Measurements from ENCODE around the gene RHOH. TPM values are rescaled to one million over a fixed set of nuclear protein-coding genes. Genes with fewer than 3 reads are reported as not detected.
A peak's percentile ranks its signal among the peaks of the same experiment; 100 is the strongest.

RHOH gene
- total RNA-seq, 2 experiments from 2014 or later, result 125 to 126 TPM

- ChIA-PET CTCF (interaction anchor here (2.1 to 3.1 kb wide), 2 partner anchors 12 to 66 kb away, joined by 7 to 17 read pairs; no protein-coding TSS in a partner anchor), POLR2A (interaction anchor here (1.1 to 8.7 kb wide), 9 partner anchors 12 to 64 kb away, joined by 3 to 112 read pairs (median 10); partner anchors contain the start of gene RHOH)
- H3K27me3 Mint-ChIP-seq, result no peaks in the 10 kb centered on the region
- no peaks in the 10 kb centered on the region for H3K9me3 Mint-ChIP-seq
- no peak for DNase-seq
- H3K4me3 Mint-ChIP-seq, result peak overlapping the region; percentile 67
- peaks cover 81% of the 10 kb centered on the region for H3K36me3 Mint-ChIP-seq (ENCODE audit: low read depth)
- peaks cover 86% of the 10 kb centered on the region for H3K4me1 Mint-ChIP-seq
- peak overlapping the region; percentile 77 for H3K27ac Mint-ChIP-seq
Observed at GRCh38 chr4:40243386-40243948, 46.6 kb downstream of the RHOH start.

- H3K9me3 Mint-ChIP-seq, result no peaks in the 10 kb centered on the region
- H3K36me3 Mint-ChIP-seq (ENCODE audit: low read depth), result peaks cover 82% of the 10 kb centered on the region
- ChIA-PET POLR2A (interaction anchor here (1.0 to 2.5 kb wide), 6 partner anchors 9 to 64 kb away, joined by 3 to 13 read pairs (median 4); partner anchors contain the start of gene RHOH), CTCF (interaction anchor here (1.3 kb wide), 1 partner anchor 65 kb away, joined by 4 read pairs; no protein-coding TSS in a partner anchor)
- peaks cover 87% of the 10 kb centered on the region for H3K4me1 Mint-ChIP-seq
- H3K27ac Mint-ChIP-seq, result peak overlapping the region; percentile 38
- no peak for DNase-seq
- peak overlapping the region; percentile 6 for H3K4me3 Mint-ChIP-seq
- no peaks in the 10 kb centered on the region for H3K27me3 Mint-ChIP-seq
Observed at GRCh38 chr4:40244606-40245005, 47.8 kb downstream of the RHOH start.

GRCh38 chr4:40245550-40245949 is 48.7 kb downstream of the RHOH start:
- Mint-ChIP-seq H3K9me3 (no peaks in the 10 kb centered on the region), H3K4me1 (peaks cover 88% of the 10 kb centered on the region), H3K27ac (peak overlapping the region; percentile 89), H3K4me3 (no peak overlapping the region), H3K27me3 (no peaks in the 10 kb centered on the region), H3K36me3 (ENCODE audit: low read depth) (peaks cover 75% of the 10 kb centered on the region)
- POLR2A ChIA-PET, result interaction anchor here (0.6 to 2.5 kb wide), 9 partner anchors 8 to 63 kb away, joined by 3 to 13 read pairs (median 3); partner anchors contain the start of gene RHOH
- DNase-seq, result no peak
- CTCF ChIA-PET, result interaction anchor here (0.6 to 1.3 kb wide), 3 partner anchors 38 to 96 kb away, joined by 3 to 4 read pairs (median 3); no protein-coding TSS in a partner anchor

GRCh38 chr4:40246011-40246900 is 49.4 kb downstream of the RHOH start:
- ChIA-PET CTCF (interaction anchor here (1.2 kb wide), 1 partner anchor 38 kb away, joined by 3 read pairs; no protein-coding TSS in a partner anchor), POLR2A (interaction anchor here (1.0 to 2.5 kb wide), 6 partner anchors 11 to 62 kb away, joined by 3 to 14 read pairs (median 9); no protein-coding TSS in a partner anchor)
- H3K4me1 Mint-ChIP-seq, result peaks cover 89% of the 10 kb centered on the region
- H3K9me3 Mint-ChIP-seq, result no peaks in the 10 kb centered on the region
- no peaks in the 10 kb centered on the region for H3K27me3 Mint-ChIP-seq
- H3K4me3 Mint-ChIP-seq, result no peak overlapping the region
- peak overlapping the region; percentile 89 for H3K27ac Mint-ChIP-seq
- peaks cover 74% of the 10 kb centered on the region for H3K36me3 Mint-ChIP-seq (ENCODE audit: low read depth)
- no peak for DNase-seq

GRCh38 chr4:40246938-40247337 is 50.1 kb downstream of the RHOH start:
- Mint-ChIP-seq H3K4me3 (no peak overlapping the region), H3K27ac (peak overlapping the region; percentile 89), H3K9me3 (no peaks in the 10 kb centered on the region), H3K4me1 (peaks cover 88% of the 10 kb centered on the region), H3K36me3 (ENCODE audit: low read depth) (peaks cover 71% of the 10 kb centered on the region), H3K27me3 (no peaks in the 10 kb centered on the region)
- ChIA-PET POLR2A (interaction anchor here (0.8 to 2.5 kb wide), 13 partner anchors 8 to 191 kb away, joined by 3 to 14 read pairs (median 5); partner anchors contain the start of gene N4BP2), CTCF (interaction anchor here (1.2 to 1.8 kb wide), 5 partner anchors 8 to 70 kb away, joined by 4 to 12 read pairs (median 5); no protein-coding TSS in a partner anchor)
- DNase-seq, result no peak

GRCh38 chr4:40247350-40247749 is 50.5 kb downstream of the RHOH start:
- H3K27me3 Mint-ChIP-seq, result no peaks in the 10 kb centered on the region
- CTCF ChIA-PET, result interaction anchor here (1.1 to 1.8 kb wide), 7 partner anchors 9 to 191 kb away, joined by 4 to 12 read pairs (median 5); partner anchors contain the start of gene N4BP2
- H3K9me3 Mint-ChIP-seq, result no peaks in the 10 kb centered on the region
- peaks cover 84% of the 10 kb centered on the region for H3K4me1 Mint-ChIP-seq
- peak overlapping the region; percentile 89 for H3K27ac Mint-ChIP-seq
- H3K36me3 Mint-ChIP-seq (ENCODE audit: low read depth), result peaks cover 67% of the 10 kb centered on the region
- POLR2A ChIA-PET, result interaction anchor here (0.7 to 2.5 kb wide), 18 partner anchors 8 to 937 kb away, joined by 3 to 14 read pairs (median 4); partner anchors contain the start of gene N4BP2
- peak overlapping the region; percentile 2 for H3K4me3 Mint-ChIP-seq
- DNase-seq, result peak; percentile 80

GRCh38 chr4:40251366-40251765 is 54.5 kb downstream of the RHOH start:
- Mint-ChIP-seq H3K27ac (peak overlapping the region; percentile 27), H3K27me3 (no peaks in the 10 kb centered on the region), H3K36me3 (ENCODE audit: low read depth) (peaks cover 28% of the 10 kb centered on the region), H3K9me3 (no peaks in the 10 kb centered on the region), H3K4me1 (peaks cover 81% of the 10 kb centered on the region), H3K4me3 (no peak overlapping the region)
- ChIA-PET POLR2A (interaction anchor here (1.1 to 2.5 kb wide), 5 partner anchors 9 to 57 kb away, joined by 3 to 9 read pairs (median 4); no protein-coding TSS in a partner anchor), CTCF (interaction anchor here (1.1 kb wide), 1 partner anchor 32 kb away, joined by 3 read pairs; no protein-coding TSS in a partner anchor)
- no peak for DNase-seq

GRCh38 chr4:40253906-40254305 is 57.1 kb downstream of the RHOH start:
- Mint-ChIP-seq H3K4me3 (peak overlapping the region; percentile 15), H3K27ac (peak overlapping the region; percentile 82), H3K27me3 (no peaks in the 10 kb centered on the region), H3K9me3 (no peaks in the 10 kb centered on the region), H3K36me3 (ENCODE audit: low read depth) (peaks cover 10% of the 10 kb centered on the region), H3K4me1 (peaks cover 76% of the 10 kb centered on the region)
- ChIA-PET CTCF (no interaction called here), POLR2A (interaction anchor here (1.0 to 2.6 kb wide), 4 partner anchors 9 to 54 kb away, joined by 4 to 8 read pairs (median 6); no protein-coding TSS in a partner anchor)
- no peak for DNase-seq

- ChIA-PET CTCF (no interaction called here), POLR2A (interaction anchor here (1.1 to 2.6 kb wide), 7 partner anchors 7 to 55 kb away, joined by 3 to 7 read pairs (median 5); no protein-coding TSS in a partner anchor)
- peaks cover 67% of the 10 kb centered on the region for H3K4me1 Mint-ChIP-seq
- peak overlapping the region; percentile 82 for H3K27ac Mint-ChIP-seq
- H3K27me3 Mint-ChIP-seq, result no peaks in the 10 kb centered on the region
- H3K9me3 Mint-ChIP-seq, result no peaks in the 10 kb centered on the region
- no peak overlapping the region for H3K4me3 Mint-ChIP-seq
- peaks cover 6% of the 10 kb centered on the region for H3K36me3 Mint-ChIP-seq (ENCODE audit: low read depth)
- peak; percentile 46 for DNase-seq
Observed at GRCh38 chr4:40254608-40255392, 58.0 kb downstream of the RHOH start.

GRCh38 chr4:40255393-40256281 is 58.8 kb downstream of the RHOH start:
- ChIA-PET POLR2A (interaction anchor here (0.7 to 2.6 kb wide), 10 partner anchors 8 to 58 kb away, joined by 3 to 7 read pairs (median 4); no protein-coding TSS in a partner anchor), CTCF (interaction anchor here (1.8 to 2.5 kb wide), 2 partner anchors 28 to 54 kb away, joined by 4 to 7 read pairs; no protein-coding TSS in a partner anchor)
- peak overlapping the region; percentile 8 for H3K4me3 Mint-ChIP-seq
- peaks cover 60% of the 10 kb centered on the region for H3K4me1 Mint-ChIP-seq
- H3K9me3 Mint-ChIP-seq, result no peaks in the 10 kb centered on the region
- H3K27ac Mint-ChIP-seq, result peak overlapping the region; percentile 82
- no peaks in the 10 kb centered on the region for H3K27me3 Mint-ChIP-seq
- DNase-seq, result no peak
- peaks cover 5% of the 10 kb centered on the region for H3K36me3 Mint-ChIP-seq (ENCODE audit: low read depth)

- no peak overlapping the region for H3K4me3 Mint-ChIP-seq
- POLR2A ChIA-PET, result interaction anchor here (0.7 to 2.2 kb wide), 7 partner anchors 9 to 59 kb away, joined by 3 to 6 read pairs (median 4); no protein-coding TSS in a partner anchor
Observed at GRCh38 chr4:40256329-40256728, 59.5 kb downstream of the RHOH start.

More at GRCh38 chr4:40256329-40256728, 59.5 kb downstream of the RHOH start:
- peaks cover 55% of the 10 kb centered on the region for H3K4me1 Mint-ChIP-seq
- no peaks in the 10 kb centered on the region for H3K9me3 Mint-ChIP-seq
- CTCF ChIA-PET, result interaction anchor here (1.8 to 2.5 kb wide), 2 partner anchors 28 to 53 kb away, joined by 4 to 7 read pairs; no protein-coding TSS in a partner anchor
- H3K36me3 Mint-ChIP-seq (ENCODE audit: low read depth), result peaks cover 2% of the 10 kb centered on the region
- no peaks in the 10 kb centered on the region for H3K27me3 Mint-ChIP-seq
- no peak for DNase-seq
- peak overlapping the region; percentile 82 for H3K27ac Mint-ChIP-seq

Measured in activated CD4-positive, alpha-beta memory T cell treated with anti-CD3 and anti-CD28 coated beads, Interleukin-2, amount 10 ng/mL, durations not matched to agents 7 days and 5 days (primary cell).